Activated T-helper 1 cell treated with anti-CD3 and anti-CD28 coated beads, Interleukin-2, amount 50 U/mL, for 16 hours (primary cell): ENCODE data around the gene HOXB5.

Source experiments
- DNase-seq, 2 donors: peaks; one replicate each; pipeline ENCODE4 v3.0.0-alpha.2; 2020; ENCODE audit warnings: low read depth in 1 of 2, low spot score in 1 of 2

Gene HOXB5

GRCh38 chr17:48630009-48630924 is 36.7 kb upstream of the HOXB5 start:
- no peak for DNase-seq

GRCh38 chr17:48629411-48629759 is 35.8 kb upstream of the HOXB5 start:
- no peak for DNase-seq

GRCh38 chr17:48628649-48629410 is 35.3 kb upstream of the HOXB5 start:
- DNase-seq, result no peak

- no peak for DNase-seq
Observed at GRCh38 chr17:48627623-48628521, 34.3 kb upstream of the HOXB5 start.

- DNase-seq, result no peak
Observed at GRCh38 chr17:48627118-48627597, 33.6 kb upstream of the HOXB5 start.

GRCh38 chr17:48626245-48627117 is 32.9 kb upstream of the HOXB5 start, which contains the start of gene HOXB9:
Gene HOXB9 (minus strand): TSS chr17:48626358. CDS start chr17:48626269, 89 bp downstream.
- no peak for DNase-seq

DNA sequence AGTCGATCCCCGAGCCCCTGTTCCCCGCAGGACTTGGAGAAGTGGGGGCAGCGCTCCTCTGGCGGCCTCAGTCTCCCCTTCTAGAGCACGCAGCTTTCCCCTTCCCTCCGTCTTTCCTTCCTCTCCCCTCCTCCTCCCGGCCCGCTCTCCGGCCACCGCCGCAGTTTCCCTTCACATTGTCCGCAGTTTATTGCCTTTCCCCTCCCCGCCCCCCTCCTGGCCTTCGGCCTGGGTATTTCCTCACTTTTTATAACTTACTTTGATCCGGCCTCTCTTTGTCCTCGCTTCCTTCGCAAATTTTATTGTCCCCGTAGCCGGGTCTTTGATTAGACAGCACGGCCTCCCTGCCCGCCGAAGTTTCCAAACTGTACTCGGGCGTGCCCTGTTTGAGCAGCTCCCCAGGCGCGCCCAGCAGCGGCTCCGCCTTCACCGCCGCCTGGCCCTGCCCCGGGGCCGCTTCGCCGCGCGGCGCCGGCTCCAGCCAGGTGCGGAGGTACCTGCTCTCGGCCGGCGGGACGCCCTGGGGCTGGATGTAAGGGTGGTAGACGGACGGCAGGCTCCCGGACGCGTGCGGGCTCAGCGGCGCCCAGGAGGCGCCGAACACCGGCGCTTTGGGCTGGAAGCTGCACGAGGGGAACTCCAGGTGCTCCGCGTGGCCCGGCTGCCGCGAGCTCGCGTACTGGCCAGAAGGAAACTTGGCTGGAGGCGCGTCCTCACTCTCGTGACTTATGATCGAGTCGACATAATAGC is 32.1 kb upstream of the HOXB5 start:
- no peak for DNase-seq

DNA sequence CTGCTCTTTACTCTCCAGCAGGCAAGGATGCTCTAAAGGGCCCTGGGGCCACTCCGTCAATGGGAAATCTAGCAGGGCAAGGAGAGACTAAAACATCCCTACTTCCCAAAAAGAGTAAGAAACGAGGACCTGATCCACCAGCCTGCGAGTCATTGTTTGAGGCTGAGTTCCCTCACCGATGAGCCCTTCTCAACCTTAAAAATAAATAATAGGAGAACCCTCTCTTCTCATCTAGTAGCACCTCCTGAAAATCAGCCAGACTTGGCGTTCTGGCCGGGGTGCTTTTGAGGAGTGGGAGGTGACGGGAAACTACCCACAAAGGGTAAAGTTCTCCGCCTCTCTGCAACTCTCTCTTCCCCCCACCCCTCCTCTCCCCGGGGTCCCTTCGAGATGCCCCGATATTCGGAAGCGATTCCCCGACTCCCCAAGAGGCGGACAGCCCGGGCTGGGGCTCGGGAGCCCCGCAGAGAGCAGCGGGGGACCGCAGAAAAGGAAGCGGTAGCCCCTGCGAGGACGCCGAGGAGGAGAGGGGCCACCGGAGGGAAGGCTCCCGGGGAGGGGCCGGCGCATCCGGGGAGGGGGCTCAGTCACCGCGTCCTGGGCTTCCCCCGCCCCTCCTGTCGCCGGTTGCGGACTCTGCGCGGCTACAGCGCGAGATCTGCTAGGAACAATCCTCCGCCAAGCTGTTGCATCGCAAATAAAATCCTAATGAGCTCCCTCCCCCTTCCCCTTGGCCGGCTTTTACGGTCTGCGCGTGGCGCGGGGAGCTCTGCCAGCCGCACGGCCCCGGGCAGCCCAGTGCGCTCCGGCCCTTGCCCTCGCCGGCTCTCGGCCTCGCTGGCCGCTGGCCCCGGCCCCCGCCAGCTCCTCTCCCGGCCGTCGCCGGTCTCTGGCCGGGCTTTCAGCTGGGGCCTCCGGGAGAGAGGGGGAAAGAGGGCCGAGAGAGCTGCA is 31.2 kb upstream of the HOXB5 start:
- no peak for DNase-seq

DNA sequence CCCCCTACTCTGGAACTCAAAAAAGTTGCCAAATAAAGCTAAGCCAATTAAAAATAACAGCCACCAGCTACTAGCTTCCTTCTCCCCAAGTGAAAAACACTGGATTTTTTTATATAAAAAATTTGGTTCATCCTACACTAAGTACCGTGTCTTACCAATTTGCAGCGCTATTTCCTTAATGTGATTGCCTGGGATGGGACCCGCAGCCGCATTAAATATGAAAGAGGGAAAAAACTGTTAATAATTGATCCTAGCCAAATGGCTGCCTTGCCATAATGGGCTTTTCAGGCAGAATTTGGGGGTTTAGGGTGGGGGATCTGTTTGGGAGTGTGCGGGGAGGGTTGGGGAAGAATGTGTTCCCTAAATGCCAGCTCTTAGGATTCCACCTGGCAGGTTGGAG is 30.5 kb upstream of the HOXB5 start:
- DNase-seq, result no peak

- DNase-seq, result no peak
Observed at GRCh38 chr17:48623583-48623982, 30.0 kb upstream of the HOXB5 start.

DNA sequence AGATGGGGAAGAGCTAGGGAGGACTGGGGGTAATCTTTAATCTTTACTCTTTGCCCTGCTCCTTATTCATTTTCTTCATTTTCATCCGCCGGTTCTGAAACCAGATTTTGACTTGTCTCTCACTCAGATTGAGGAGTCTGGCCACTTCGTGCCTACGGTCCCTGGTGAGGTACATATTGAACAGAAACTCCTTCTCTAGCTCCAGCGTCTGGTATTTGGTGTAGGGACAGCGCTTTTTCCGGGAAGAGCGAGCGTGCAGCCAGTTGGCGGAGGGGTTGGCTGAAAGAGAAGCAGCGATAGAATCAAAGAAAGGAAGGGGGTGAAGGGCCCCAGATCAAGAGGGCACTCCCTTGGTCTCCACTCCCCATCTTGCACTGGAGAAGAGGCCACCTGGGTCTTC is 29.3 kb upstream of the HOXB5 start:
- no peak for DNase-seq

GRCh38 chr17:48621410-48622392 is 28.1 kb upstream of the HOXB5 start:
- no peak for DNase-seq

GRCh38 chr17:48620461-48621139 is 27.0 kb upstream of the HOXB5 start:
- no peak for DNase-seq

- DNase-seq, result no peak
Observed at GRCh38 chr17:48619826-48620449, 26.4 kb upstream of the HOXB5 start.

DNA sequence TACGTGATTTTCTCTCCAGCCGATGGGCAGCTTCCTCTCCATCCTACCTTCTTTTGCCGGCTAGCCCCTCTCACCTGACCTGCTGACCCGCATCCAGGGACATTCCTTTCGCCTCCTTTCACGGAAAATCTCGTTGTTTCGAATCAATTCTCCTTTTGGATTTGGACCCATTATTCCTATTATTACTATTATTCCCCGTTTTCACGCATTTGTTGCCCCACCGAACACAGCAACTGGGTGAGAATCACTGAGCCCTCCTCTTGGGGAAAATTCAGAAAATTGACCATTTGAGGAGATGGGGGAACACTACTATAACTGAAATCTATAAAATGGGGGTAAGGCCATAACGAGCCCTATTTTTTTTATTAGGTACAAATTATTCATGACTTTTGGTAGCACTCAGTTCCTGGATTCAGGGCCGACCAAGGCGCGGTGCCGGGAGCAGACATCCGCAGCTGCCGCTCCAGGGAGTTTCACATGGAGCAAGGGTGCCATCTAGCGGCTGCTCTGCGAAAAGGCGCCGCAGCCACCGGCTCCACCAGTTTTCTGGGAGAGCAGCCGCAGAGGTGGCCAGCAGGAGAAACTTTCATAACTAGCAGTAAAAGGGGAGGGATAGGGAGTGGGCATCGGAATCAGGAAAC is 24.8 kb upstream of the HOXB5 start:
- peak; percentile 71 to 76 for DNase-seq
